ENCODE results near the gene TAF4B.

TAF4B gene

GRCh38 chr18:26362021-26362420 is 135.8 kb downstream of the TAF4B start:
- H3K4me3 ChIP-seq (ENCODE audit: low read depth in 1 of 2, low read length in 2 of 2) = no peak overlapping the region
- H3K27me3 ChIP-seq (ENCODE audit: insufficient read depth, low read length, poor library complexity) = no peaks in the 10 kb centered on the region
- no peaks in the 10 kb centered on the region for H3K4me1 ChIP-seq (ENCODE audit: insufficient read depth, low read length)
- H3K4me2 ChIP-seq (ENCODE audit: insufficient read depth, low read length) = no peak overlapping the region
- H3K36me3 ChIP-seq (ENCODE audit: insufficient read depth, low read length) = peaks cover 11% of the 10 kb centered on the region; the same call in 1 of the 2 replicates
- H2AFZ ChIP-seq (ENCODE audit: low read depth, low read length) = no peak overlapping the region
- ATAC-seq (ENCODE audit: insufficient read depth, low read depth) = no peak
- DNase-seq = no peak
- TF ChIP-seq CTCF (IDR thresholded peaks at IDR 0.05; ENCODE audit: borderline replicate concordance, extremely low read depth, low read length, poor library complexity, severe bottlenecking) (no peak), EZH2 (IDR thresholded peaks at IDR 0.05; ENCODE audit: borderline replicate concordance, low read depth, low read length, severe bottlenecking) (no peak)
- H3K9me3 ChIP-seq (ENCODE audit: insufficient read depth, low read length, severe bottlenecking) = no peaks in the 10 kb centered on the region
- no peak overlapping the region for H3K9ac ChIP-seq (ENCODE audit: low read depth, low read length)
- H4K20me1 ChIP-seq (ENCODE audit: insufficient read depth, low read length) = no peaks in the 10 kb centered on the region
- no peaks in the 10 kb centered on the region for H3K79me2 ChIP-seq (ENCODE audit: insufficient read depth, low read length)
- H3K27ac ChIP-seq (ENCODE audit: low read length) = no peak overlapping the region

- Histone ChIP-seq H3K27ac (ENCODE audit: low read length) (no peak overlapping the region), H2AFZ (ENCODE audit: low read depth, low read length) (no peak overlapping the region), H3K9ac (ENCODE audit: low read depth, low read length) (no peak overlapping the region), H3K79me2 (ENCODE audit: insufficient read depth, low read length) (no peaks in the 10 kb centered on the region), H3K4me3 (ENCODE audit: low read depth in 1 of 2, low read length in 2 of 2) (no peak overlapping the region), H3K36me3 (ENCODE audit: insufficient read depth, low read length) (peaks cover 6% of the 10 kb centered on the region; the same call in 1 of the 2 replicates), H3K4me1 (ENCODE audit: insufficient read depth, low read length) (no peaks in the 10 kb centered on the region), H3K4me2 (ENCODE audit: insufficient read depth, low read length) (no peak overlapping the region), H3K9me3 (ENCODE audit: insufficient read depth, low read length, severe bottlenecking) (no peaks in the 10 kb centered on the region), H3K27me3 (ENCODE audit: insufficient read depth, low read length, poor library complexity) (no peaks in the 10 kb centered on the region), H4K20me1 (ENCODE audit: insufficient read depth, low read length) (no peaks in the 10 kb centered on the region)
- TF ChIP-seq CTCF (IDR thresholded peaks at IDR 0.05; ENCODE audit: borderline replicate concordance, extremely low read depth, low read length, poor library complexity, severe bottlenecking) = no peak
- no peak for TF ChIP-seq EZH2 (IDR thresholded peaks at IDR 0.05; ENCODE audit: borderline replicate concordance, low read depth, low read length, severe bottlenecking)
- DNase-seq (no peak), ATAC-seq (ENCODE audit: insufficient read depth, low read depth) (no peak)
These were observed 141.2 kb downstream of the TAF4B start for GRCh38 chr18:26367425-26367824.

DNA sequence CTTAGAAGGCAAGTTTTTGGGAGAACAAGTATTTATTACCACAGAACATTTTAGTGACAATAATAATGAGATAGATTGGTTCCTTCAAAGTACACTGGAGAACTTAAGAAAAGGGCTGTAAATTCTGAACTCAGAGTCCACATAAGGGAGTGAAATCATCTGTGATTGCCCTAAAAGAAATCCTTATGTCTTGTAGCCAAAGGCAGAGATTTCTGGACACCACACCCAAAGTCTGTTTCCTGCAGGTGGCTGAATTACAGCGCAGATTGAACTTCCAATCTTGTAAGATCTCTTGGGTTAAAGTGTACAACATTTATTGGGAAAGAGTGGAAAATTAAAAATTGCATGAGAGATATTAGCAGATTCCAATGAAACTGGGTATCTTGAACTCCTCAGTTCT is 143.8 kb downstream of the TAF4B start:
- H3K4me1 ChIP-seq (ENCODE audit: insufficient read depth, low read length) = no peaks in the 10 kb centered on the region
- H4K20me1 ChIP-seq (ENCODE audit: insufficient read depth, low read length) = no peaks in the 10 kb centered on the region
- no peak overlapping the region for H3K27ac ChIP-seq (ENCODE audit: low read length)
- no peak for TF ChIP-seq EZH2 (IDR thresholded peaks at IDR 0.05; ENCODE audit: borderline replicate concordance, low read depth, low read length, severe bottlenecking)
- TF ChIP-seq CTCF (IDR thresholded peaks at IDR 0.05; ENCODE audit: borderline replicate concordance, extremely low read depth, low read length, poor library complexity, severe bottlenecking) = no peak
- no peak overlapping the region for H2AFZ ChIP-seq (ENCODE audit: low read depth, low read length)
- H3K27me3 ChIP-seq (ENCODE audit: insufficient read depth, low read length, poor library complexity) = no peaks in the 10 kb centered on the region
- no peaks in the 10 kb centered on the region for H3K9me3 ChIP-seq (ENCODE audit: insufficient read depth, low read length, severe bottlenecking)
- no peaks in the 10 kb centered on the region for H3K79me2 ChIP-seq (ENCODE audit: insufficient read depth, low read length)
- H3K4me2 ChIP-seq (ENCODE audit: insufficient read depth, low read length) = no peak overlapping the region
- H3K4me3 ChIP-seq (ENCODE audit: low read depth in 1 of 2, low read length in 2 of 2) = no peak overlapping the region
- no peak overlapping the region for H3K9ac ChIP-seq (ENCODE audit: low read depth, low read length)
- ATAC-seq (ENCODE audit: insufficient read depth, low read depth) (no peak), DNase-seq (no peak)
- H3K36me3 ChIP-seq (ENCODE audit: insufficient read depth, low read length) = peaks cover 6% of the 10 kb centered on the region; the same call in 1 of the 2 replicates

GRCh38 chr18:26376105-26376504 is 149.9 kb downstream of the TAF4B start:
- ATAC-seq (ENCODE audit: insufficient read depth, low read depth) = no peak
- no peaks in the 10 kb centered on the region for H3K79me2 ChIP-seq (ENCODE audit: insufficient read depth, low read length)
- H3K9me3 ChIP-seq (ENCODE audit: insufficient read depth, low read length, severe bottlenecking) = no peaks in the 10 kb centered on the region

More at GRCh38 chr18:26376105-26376504, 149.9 kb downstream of the TAF4B start:
- no peaks in the 10 kb centered on the region for H4K20me1 ChIP-seq (ENCODE audit: insufficient read depth, low read length)
- no peaks in the 10 kb centered on the region for H3K4me1 ChIP-seq (ENCODE audit: insufficient read depth, low read length)
- DNase-seq = no peak
- no peak overlapping the region for H3K27ac ChIP-seq (ENCODE audit: low read length)
- H2AFZ ChIP-seq (ENCODE audit: low read depth, low read length) = no peak overlapping the region
- TF ChIP-seq CTCF (IDR thresholded peaks at IDR 0.05; ENCODE audit: borderline replicate concordance, extremely low read depth, low read length, poor library complexity, severe bottlenecking) (no peak), EZH2 (IDR thresholded peaks at IDR 0.05; ENCODE audit: borderline replicate concordance, low read depth, low read length, severe bottlenecking) (no peak)
- no peak overlapping the region for H3K9ac ChIP-seq (ENCODE audit: low read depth, low read length)
- no peak overlapping the region for H3K4me2 ChIP-seq (ENCODE audit: insufficient read depth, low read length)
- no peak overlapping the region for H3K4me3 ChIP-seq (ENCODE audit: low read depth in 1 of 2, low read length in 2 of 2)
- H3K36me3 ChIP-seq (ENCODE audit: insufficient read depth, low read length) = no peaks in the 10 kb centered on the region; the same call in 1 of the 2 replicates
- no peaks in the 10 kb centered on the region for H3K27me3 ChIP-seq (ENCODE audit: insufficient read depth, low read length, poor library complexity)
